Left colon (tissue), 2 donors: Measurements from ENCODE around the gene CDON. TPM values are rescaled to one million over a fixed set of nuclear protein-coding genes. Genes with fewer than 3 reads are reported as not detected.
"Not testable (repeated sequence)": the region's sequence is repeated elsewhere in the genome, so short reads cannot be mapped to it uniquely, and the experiment has no call there.

Experiments used
- ATAC-seq: fragments of 200-7000 bp; cut with Tn5 transposase; one replicate; pipeline ENCODE4 v1.9.1; 2020; ENCODE audit warnings: mild to moderate bottlenecking, moderate library complexity
- DNase-seq, 2 donors: peaks; one replicate each; pipeline ENCODE4 v3.0.0-alpha.2; 2020
- intact Hi-C, 2 donors: fragments of 100-400 bp; cut with DNase I in 1 of 2; cut with micrococcal nuclease in 1 of 2; formaldehyde crosslinking; loops; one replicate each; pipeline versions ENCODE4 v1.11.2 to v1.14.0; 2022; cut with DNase I, micrococcal nuclease
- total RNA-seq, 2 donors: library from RNA; stranded (reverse); fragmentation: NEBNext Ultra II Directional; extraction: Animal tissue kit (Norgen Biotek cat#: 25700); gene quantifications; one replicate each; pipeline ENCODE4 v1.2.1, GENCODE V29; 2021
- donor health status: DM: no; HTN: no; CAD: no.
- donor health status: DM: yes; HTN: yes; CAD: no.

CDON gene
- total RNA-seq, 2 donors from 2014 or later: 2.9 to 10.0 TPM

- DNase-seq: no peak
- no peak for ATAC-seq
- intact Hi-C loops: no loop called here
Observed at GRCh38 chr11:126011754-126012153, 50.9 kb downstream of the CDON start.

GRCh38 chr11:126011265-126011664 is 51.4 kb downstream of the CDON start:
- ATAC-seq: no peak

GRCh38 chr11:126008956-126009355 is 53.7 kb downstream of the CDON start:
- intact Hi-C loops: no loop called here
- ATAC-seq (no peak), DNase-seq (no peak)

More at GRCh38 chr11:126011265-126011664, 51.4 kb downstream of the CDON start:
- intact Hi-C loops: no loop called here
- DNase-seq: no peak

GRCh38 chr11:126007238-126007637 is 55.4 kb downstream of the CDON start:
- ATAC-seq (peak; percentile 87), DNase-seq (no peak)
- intact Hi-C loops: no loop called here

GRCh38 chr11:126006068-126006467 is 56.6 kb downstream of the CDON start:
- DNase-seq: no peak
- ATAC-seq: no peak
- intact Hi-C loops: no loop called here

- intact Hi-C loops: loop anchor here in 1 of 2 donors (5.0 kb wide), 1 partner anchor 185 kb away; no protein-coding TSS in a partner anchor
- ATAC-seq: no peak
- DNase-seq: no peak
Observed at GRCh38 chr11:126002181-126002580, 60.5 kb downstream of the CDON start.

GRCh38 chr11:125999234-125999880 is 63.3 kb downstream of the CDON start:
- DNase-seq: no peak
- no peak for ATAC-seq
- intact Hi-C loops: loop anchor here in 1 of 2 donors (10.0 kb wide), 1 partner anchor 1325 kb away; no protein-coding TSS in a partner anchor

- no peak for DNase-seq
- ATAC-seq: no peak
- intact Hi-C loops: loop anchor here in 1 of 2 donors (10.0 kb wide), 1 partner anchor 1327 kb away; no protein-coding TSS in a partner anchor
Observed at GRCh38 chr11:125998267-125998666, 64.4 kb downstream of the CDON start.

- intact Hi-C loops: loop anchor here in 1 of 2 donors (10.0 kb wide), 1 partner anchor 1329 kb away; no protein-coding TSS in a partner anchor
- ATAC-seq (no peak), DNase-seq (no peak)
Observed at GRCh38 chr11:125995313-125995712, 67.4 kb downstream of the CDON start.

- ATAC-seq (no peak), DNase-seq (no peak)
- intact Hi-C loops: loop anchor here in 1 of 2 donors (10.0 kb wide), 1 partner anchor 1330 kb away; no protein-coding TSS in a partner anchor
Observed at GRCh38 chr11:125994509-125994908, 68.2 kb downstream of the CDON start.

GRCh38 chr11:125992893-125993292 is 69.8 kb downstream of the CDON start:
- intact Hi-C loops: loop anchor here in 1 of 2 donors (10.0 kb wide), 1 partner anchor 1332 kb away; no protein-coding TSS in a partner anchor
- no peak for ATAC-seq
- no peak for DNase-seq

- ATAC-seq (no peak), DNase-seq (no peak)
- intact Hi-C loops: loop anchor here in 1 of 2 donors (10.0 kb wide), 1 partner anchor 1335 kb away; no protein-coding TSS in a partner anchor
Observed at GRCh38 chr11:125990244-125990643, 72.4 kb downstream of the CDON start.

- ATAC-seq (no peak), DNase-seq (no peak)
- intact Hi-C loops: no loop called here
Observed at GRCh38 chr11:125987066-125987641, 75.5 kb downstream of the CDON start.

GRCh38 chr11:125985956-125986355 is 76.7 kb downstream of the CDON start:
- intact Hi-C loops: not testable (repeated sequence)

GRCh38 chr11:125982348-125982730 is 80.3 kb downstream of the CDON start:
- no peak for ATAC-seq
- intact Hi-C loops: no loop called here

More at GRCh38 chr11:125985956-125986355, 76.7 kb downstream of the CDON start:
- not testable (repeated sequence) for DNase-seq, ATAC-seq

GRCh38 chr11:125980436-125980835 is 82.2 kb downstream of the CDON start:
- ATAC-seq: no peak
- DNase-seq: no peak
- intact Hi-C loops: no loop called here

More at GRCh38 chr11:125982348-125982730, 80.3 kb downstream of the CDON start:
- no peak for DNase-seq

GRCh38 chr11:125979511-125979910 is 83.2 kb downstream of the CDON start:
- intact Hi-C loops: no loop called here
- no peak for ATAC-seq
- DNase-seq: no peak

- intact Hi-C loops: no loop called here
- ATAC-seq (no peak), DNase-seq (no peak)
Observed at GRCh38 chr11:125978778-125979407, 83.8 kb downstream of the CDON start.

- no peak for ATAC-seq
- intact Hi-C loops: no loop called here
Observed at GRCh38 chr11:125978181-125978716, 84.4 kb downstream of the CDON start.

More at GRCh38 chr11:125978181-125978716, 84.4 kb downstream of the CDON start:
- no peak for DNase-seq
